CD4-positive, alpha-beta T cell (primary cell): ENCODE results near the gene DOP1A. TPM values are rescaled to one million over a fixed set of nuclear protein-coding genes. Genes with fewer than 3 reads are reported as not detected.
"Not testable (repeated sequence)": the region's sequence is repeated elsewhere in the genome, so short reads cannot be mapped to it uniquely, and the experiment has no call there.

ENCODE experiments used
- ATAC-seq: fragments of 200-7000 bp; cut with Tn5 transposase; one replicate; pipeline ENCODE4 v1.10.0; 2022; ENCODE audit warnings: mild to moderate bottlenecking; ENCODE audit not compliant: poor library complexity
- CTCF ChIA-PET: fragments of 350-600 bp; sonication (Branson Sonifier 250); formaldehyde crosslinking; loops from one replicate; lab custom pipeline; 2021; ENCODE audit warnings: antibody characterized with exemption, inconsistent platforms; lab: Charles Lee
- POLR2A ChIA-PET: fragments of 350-600 bp; sonication (Branson Sonifier 250); formaldehyde crosslinking; loops from one replicate; lab custom pipeline; 2021; ENCODE audit warnings: antibody characterized with exemption, inconsistent platforms; lab: Charles Lee
- DNase-seq, 14 experiments: peaks; one replicate each; pipeline ENCODE4 v3.0.0-alpha.2; 2013 to 2020; ENCODE audit warnings: mixed read lengths in 2 of 14
- H3K27ac ChIP-seq, 2 donors: one replicate each; pipeline versions ENCODE4 v1.5.1 to v1.7.0; 2013; ENCODE audit warnings: low read length in 2 of 2, low read depth in 1 of 2, mild to moderate bottlenecking in 1 of 2
- H3K27me3 ChIP-seq, 2 experiments: 1 replicate in 1 of 2; 2 replicates in 1 of 2; pipeline versions ENCODE4 v1.6.1 to v1.7.0; 2013; ENCODE audit warnings: low read length in 2 of 2, control low read depth in 1 of 2, mild to moderate bottlenecking in 1 of 2, moderate library complexity in 1 of 2; ENCODE audit not compliant: insufficient read depth in 2 of 2, control insufficient read depth in 1 of 2
- H3K36me3 ChIP-seq: one replicate; pipeline ENCODE4 v1.6.1; 2013; ENCODE audit warnings: low read length, control low read depth; ENCODE audit not compliant: insufficient read depth
- H3K4me1 ChIP-seq: one replicate; pipeline ENCODE4 v1.6.1; 2013; ENCODE audit warnings: low read length, control low read depth; ENCODE audit not compliant: insufficient read depth
- H3K4me3 ChIP-seq: one replicate; pipeline ENCODE4 v1.5.1; 2013; ENCODE audit warnings: mild to moderate bottlenecking, low read length, moderate library complexity
- H3K9me3 ChIP-seq, 2 experiments: 1 replicate in 1 of 2; 2 replicates in 1 of 2; pipeline versions ENCODE4 v1.6.1 to v1.7.0; 2013; ENCODE audit warnings: low read length in 2 of 2, mild to moderate bottlenecking in 2 of 2, control low read depth in 1 of 2, moderate library complexity in 1 of 2; ENCODE audit not compliant: control insufficient read depth in 1 of 2, insufficient read depth in 1 of 2
- H3K27ac Mint-ChIP-seq: one replicate; pipeline ENCODE4 v1.8.0; 2020; ENCODE audit warnings: mixed read lengths
- H3K27me3 Mint-ChIP-seq: one replicate; pipeline ENCODE4 v1.8.0; 2021; ENCODE audit warnings: mixed read lengths
- H3K36me3 Mint-ChIP-seq: one replicate; pipeline ENCODE4 v1.8.0; 2021; ENCODE audit warnings: low read depth, mixed read lengths
- H3K4me1 Mint-ChIP-seq: one replicate; pipeline ENCODE4 v1.8.0; 2021; ENCODE audit warnings: low read depth, mixed read lengths
- H3K4me3 Mint-ChIP-seq: one replicate; pipeline ENCODE4 v1.8.0; 2020; ENCODE audit warnings: mild to moderate bottlenecking, mixed read lengths
- H3K9me3 Mint-ChIP-seq: one replicate; pipeline ENCODE4 v1.8.0; 2020; ENCODE audit warnings: mixed read lengths
- CTCF ChIP-seq: fragments of 200-600 bp; IDR thresholded peaks from one replicate; pipeline ENCODE4 v1.8.0; 2022; ENCODE audit warnings: antibody characterized with exemption, mild to moderate bottlenecking
- intact Hi-C, 2 experiments: fragments of 100-400 bp; cut with DNase I in 1 of 2; cut with micrococcal nuclease in 1 of 2; formaldehyde crosslinking; loops; one replicate each; pipeline versions ENCODE4 v1.15.1 to v1.9.0; 2023 to 2025; cut with DNase I, micrococcal nuclease
- total RNA-seq, 174 experiments: library from RNA in 2 of 174; stranded (reverse) in 2 of 174; gene quantifications; one replicate each; pipeline ENCODE4 v1.2.3 and lab custom pipeline; 2021 to 2026

Gene DOP1A
- total RNA-seq, 2 experiments from 2014 or later = 15.6 to 15.8 TPM

- ATAC-seq (no peak), DNase-seq (no peak)
- POLR2A ChIA-PET = no interaction called here
- intact Hi-C loops = no loop called here
- peaks cover 88% of the 10 kb centered on the region for H3K36me3 Mint-ChIP-seq
- H3K4me3 ChIP-seq = no peak overlapping the region
- no peak overlapping the region for H3K27ac Mint-ChIP-seq
- H3K9me3 ChIP-seq = no peaks in the 10 kb centered on the region
- no peaks in the 10 kb centered on the region for H3K9me3 Mint-ChIP-seq
- no peaks in the 10 kb centered on the region for H3K27me3 ChIP-seq
- H3K4me3 Mint-ChIP-seq = no peak overlapping the region
- peaks cover 27% of the 10 kb centered on the region for H3K4me1 Mint-ChIP-seq
- H3K36me3 ChIP-seq = peaks cover 44% of the 10 kb centered on the region
- CTCF ChIA-PET = no interaction called here
- TF ChIP-seq CTCF = no peak
- no peaks in the 10 kb centered on the region for H3K27me3 Mint-ChIP-seq
- H3K4me1 ChIP-seq = no peaks in the 10 kb centered on the region
- no peak overlapping the region for H3K27ac ChIP-seq
These were observed 117.6 kb downstream of the DOP1A start for GRCh38 chr6:83185096-83185495.

- Histone ChIP-seq H3K4me1 (peaks cover 7% of the 10 kb centered on the region), H3K4me3 (no peak overlapping the region), H3K9me3 (no peaks in the 10 kb centered on the region), H3K36me3 (peaks cover 27% of the 10 kb centered on the region), H3K27ac (no peak overlapping the region), H3K27me3 (no peaks in the 10 kb centered on the region)
- POLR2A ChIA-PET = no interaction called here
- CTCF ChIA-PET = interaction anchor here (0.9 to 1.7 kb wide), 2 partner anchors 17 to 121 kb away, joined by 3 read pairs; partner anchors contain the start of gene DOP1A
- ATAC-seq = no peak
- Mint-ChIP-seq H3K9me3 (no peaks in the 10 kb centered on the region), H3K27ac (peak overlapping the region; percentile 44), H3K36me3 (peaks cover 67% of the 10 kb centered on the region), H3K4me1 (peaks cover 39% of the 10 kb centered on the region), H3K27me3 (no peaks in the 10 kb centered on the region), H3K4me3 (no peak overlapping the region)
- no peak for DNase-seq
- intact Hi-C loops = no loop called here
- TF ChIP-seq CTCF = no peak
These were observed 121.0 kb downstream of the DOP1A start for GRCh38 chr6:83188501-83188900.

- Histone ChIP-seq H3K4me1 (peaks cover 17% of the 10 kb centered on the region), H3K27me3 (no peaks in the 10 kb centered on the region), H3K9me3 (no peaks in the 10 kb centered on the region), H3K36me3 (peaks cover 20% of the 10 kb centered on the region), H3K4me3 (no peak overlapping the region), H3K27ac (no peak overlapping the region)
- ChIA-PET CTCF (interaction anchor here (1.6 kb wide), 1 partner anchor 123 kb away, joined by 6 read pairs; the partner anchor contains the start of gene DOP1A), POLR2A (interaction anchor here (1.2 kb wide), 1 partner anchor 123 kb away, joined by 4 read pairs; the partner anchor contains the start of gene DOP1A)
- Mint-ChIP-seq H3K27me3 (no peaks in the 10 kb centered on the region), H3K36me3 (peaks cover 56% of the 10 kb centered on the region), H3K27ac (peak overlapping the region; percentile 42), H3K4me1 (peaks cover 54% of the 10 kb centered on the region), H3K9me3 (no peaks in the 10 kb centered on the region), H3K4me3 (peak overlapping the region; percentile 97)
- intact Hi-C loops = loop anchor here (5.0 to 10.0 kb wide), 3 partner anchors 667 to 1034 kb away; partner anchors contain the start of genes CEP162 (in 2 of the 2), CYB5R4 (in 1 of the 2) and IBTK (in 1 of the 2)
- TF ChIP-seq CTCF = no peak
- ATAC-seq (no peak), DNase-seq (no peak)
These were observed 123.2 kb downstream of the DOP1A start for GRCh38 chr6:83190626-83191025.

GRCh38 chr6:83191974-83192373, 124.5 kb downstream of the DOP1A start:
- H3K36me3 ChIP-seq = peaks cover 11% of the 10 kb centered on the region
- peaks cover 17% of the 10 kb centered on the region for H3K4me1 ChIP-seq
- H3K4me3 Mint-ChIP-seq = peak overlapping the region; percentile 97
- CTCF ChIA-PET = interaction anchor here (0.7 kb wide), 1 partner anchor 668 kb away, joined by 3 read pairs; no protein-coding TSS in a partner anchor
- not testable (repeated sequence) for H3K27ac ChIP-seq, H3K9me3 Mint-ChIP-seq, H3K9me3 ChIP-seq, DNase-seq, ATAC-seq, H3K27me3 Mint-ChIP-seq, H3K27me3 ChIP-seq
- intact Hi-C loops = loop anchor here (2.0 to 10.0 kb wide), 4 partner anchors 125 to 1033 kb away; partner anchors contain the start of genes CEP162 (in 2 of the 2), CYB5R4 (in 1 of the 2), DOP1A (in 1 of the 2) and IBTK (in 1 of the 2)
- H3K36me3 Mint-ChIP-seq = peaks cover 48% of the 10 kb centered on the region
- H3K27ac Mint-ChIP-seq = peak overlapping the region; percentile 94
- H3K4me3 ChIP-seq = peak overlapping the region; percentile 88
- H3K4me1 Mint-ChIP-seq = peaks cover 54% of the 10 kb centered on the region
- POLR2A ChIA-PET = interaction anchor here (1.0 to 1.6 kb wide), 2 partner anchors 9 to 23 kb away, joined by 3 read pairs; no protein-coding TSS in a partner anchor
